ENCODE measurements around the gene CFAP299. TPM values are rescaled to one million over a fixed set of nuclear protein-coding genes. Genes with fewer than 3 reads are reported as not detected.

The CFAP299 gene
- total and polyA plus RNA-seq, 2 donors (not counting 3 experiments of a cell fraction or from before 2014, with no cell fraction given) = not detected

DNA sequence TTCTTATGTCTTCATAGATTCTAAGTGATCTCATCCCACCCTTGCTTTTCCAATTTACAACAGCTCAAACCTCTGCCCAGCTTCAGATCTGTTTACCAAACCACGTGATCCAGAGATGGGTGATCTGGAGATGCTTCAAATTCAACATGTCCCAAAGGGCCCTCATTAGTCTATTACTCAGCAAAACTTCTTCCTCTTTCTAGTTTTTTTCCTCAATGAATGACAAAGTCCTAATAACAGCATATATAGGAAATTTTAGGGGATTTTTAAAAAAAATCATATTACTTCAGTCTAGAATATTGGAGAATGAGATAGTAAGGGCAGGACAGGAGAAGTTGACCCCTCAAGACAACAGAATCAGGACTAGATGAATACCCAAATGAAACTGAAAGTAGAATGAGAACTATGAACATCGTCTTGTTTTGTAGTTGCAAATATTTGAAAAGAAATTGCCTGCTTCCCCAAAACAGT is 127.1 kb downstream of the CFAP299 start:
- Histone ChIP-seq H3K9ac (replicated peaks; ENCODE audit: extremely low read depth, insufficient read depth, low read length) (no peak overlapping the region), H3K27me3 (ENCODE audit: control insufficient read depth in 2 of 2, insufficient read depth in 2 of 2, low read length in 2 of 2) (no peaks in the 10 kb centered on the region), H3K9me3 (replicated peaks; ENCODE audit: control insufficient read depth, insufficient read depth, low read length) (no peaks in the 10 kb centered on the region), H3K27ac (ENCODE audit: insufficient read depth, low read depth, low read length) (no peak overlapping the region), H3K4me2 (ENCODE audit: insufficient read depth, low read length) (no peak overlapping the region), H3K4me1 (ENCODE audit: control insufficient read depth, extremely low read depth, insufficient read depth, low read length) (no peaks in the 10 kb centered on the region), H2AFZ (ENCODE audit: low read depth, low read length) (no peak overlapping the region), H3K36me3 (ENCODE audit: control insufficient read depth in 2 of 2, extremely low read depth in 1 of 2, insufficient read depth in 2 of 2, low read length in 2 of 2) (no peaks in the 10 kb centered on the region), H3K9me1 (replicated peaks; ENCODE audit: control insufficient read depth, extremely low read depth, insufficient read depth, low read length) (no peaks in the 10 kb centered on the region), H3K79me2 (ENCODE audit: control insufficient read depth, insufficient read depth, low read length) (no peaks in the 10 kb centered on the region), H4K20me1 (replicated peaks; ENCODE audit: control insufficient read depth, extremely low read depth, insufficient read depth, low read length) (no peaks in the 10 kb centered on the region), H3K4me3 (replicated peaks in 1 of 3; ENCODE audit: insufficient read depth in 1 of 3, low read depth in 1 of 3, low read length in 3 of 3) (no peak overlapping the region)
- DNase-seq (ENCODE audit: low read depth, low spot score) (no peak), FAIRE-seq (no peak)
- no TSS peak for BruUV-seq (replicated peaks)
- ChIA-PET CTCF (no interaction called here), POLR2A (no interaction called here)
- dilution Hi-C loops (cut with MboI; ENCODE audit: extremely low pct_ligation_motif_present, low sequenced_read_pairs) (no loop called here), intact Hi-C loops (cut with micrococcal nuclease) (no loop called here)
- TF ChIP-seq EZH2 (IDR thresholded peaks at IDR 0.05; ENCODE audit: borderline replicate concordance, low read depth, low read length, severe bottlenecking) = no peak
- TF ChIP-seq POLR2AphosphoS5 (IDR thresholded peaks at IDR 0.05; ENCODE audit: insufficient read depth, low read depth, low read length) = no peak
- TF ChIP-seq, protein P1, sequence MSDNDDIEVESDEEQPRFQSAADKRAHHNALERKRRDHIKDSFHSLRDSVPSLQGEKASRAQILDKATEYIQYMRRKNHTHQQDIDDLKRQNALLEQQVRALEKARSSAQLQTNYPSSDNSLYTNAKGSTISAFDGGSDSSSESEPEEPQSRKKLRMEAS (IDR thresholded peaks at IDR 0.05; ENCODE audit: insufficient read depth, insufficient read length) = no peak
- TF ChIP-seq POLR2A (IDR thresholded peaks at IDR 0.05; ENCODE audit: low read depth, low read length) = no peak
- TF ChIP-seq FOS (IDR thresholded peaks at IDR 0.05; ENCODE audit: borderline replicate concordance, insufficient read depth, low read length) = no peak
- no peak for TF ChIP-seq GATA2 (IDR thresholded peaks at IDR 0.05; ENCODE audit: insufficient read depth, insufficient read length, low read depth, low read length)
- TF ChIP-seq JUN (IDR thresholded peaks at IDR 0.05; ENCODE audit: borderline replicate concordance, insufficient read depth, insufficient read length, low read depth) = no peak
- TF ChIP-seq MYC (IDR thresholded peaks at IDR 0.05; ENCODE audit: low read depth, low read length) = no peak
- no peak for TF ChIP-seq CTCF (IDR thresholded peaks at IDR 0.05; ENCODE audit: extremely low read depth in 1 of 2, insufficient read depth in 1 of 2, low read depth in 1 of 2, low read length in 2 of 2)

Measured in endothelial cell of umbilical vein (primary cell).